Right atrium auricular region (tissue), 2 donors: ENCODE data around the gene GCNT2. TPM values are rescaled to one million over a fixed set of nuclear protein-coding genes. Genes with fewer than 3 reads are reported as not detected.

Source experiments
- DNase-seq: peaks from one replicate; pipeline ENCODE4 v3.0.0-alpha.2; 2019; ENCODE audit warnings: low spot score
- H3K27ac ChIP-seq, 2 donors: fragments of 200-600 bp; sonication (generic); 1 replicate in 1 of 2; 2 replicates in 1 of 2; pipeline ENCODE4 v1.5.1; 2016 to 2019
- H3K27me3 ChIP-seq, 2 donors: fragments of 200-600 bp; sonication (generic); one replicate each; pipeline versions ENCODE4 v1.5.1 to v1.6.0; 2017 to 2019
- H3K36me3 ChIP-seq: fragments of 200-600 bp; sonication (generic); one replicate; pipeline ENCODE4 v1.5.1; 2016
- H3K4me1 ChIP-seq, 2 donors: fragments of 200-600 bp; sonication (generic); one replicate each; pipeline versions ENCODE4 v1.5.1 to v1.6.0; 2017 to 2019
- H3K4me3 ChIP-seq, 2 donors: fragments of 200-600 bp; sonication (generic); 1 replicate in 1 of 2; 2 replicates in 1 of 2; pipeline ENCODE4 v1.5.1; 2017 to 2019; ENCODE audit warnings: mild to moderate bottlenecking in 1 of 2, moderate library complexity in 1 of 2
- H3K9me3 ChIP-seq, 2 donors: fragments of 200-600 bp; sonication (generic); one replicate each; pipeline ENCODE4 v1.5.1; 2019
- total RNA-seq, 2 donors: library from RNA; depleted of rRNA; stranded (reverse); fragments of >200 nt; gene quantifications; one replicate each; pipeline ENCODE4 v1.1.0, GENCODE V29; 2016
- TF ChIP-seq, protein P1 (sequence below), 2 donors: fragments of 200-600 bp; sonication (generic); IDR thresholded peaks; one replicate each; pipeline ENCODE4 v1.5.1; 2019; ENCODE audit warnings: antibody characterized with exemption in 2 of 2

GCNT2 gene
- total RNA-seq, 2 donors from 2014 or later = 3.3 to 13.5 TPM

DNA sequence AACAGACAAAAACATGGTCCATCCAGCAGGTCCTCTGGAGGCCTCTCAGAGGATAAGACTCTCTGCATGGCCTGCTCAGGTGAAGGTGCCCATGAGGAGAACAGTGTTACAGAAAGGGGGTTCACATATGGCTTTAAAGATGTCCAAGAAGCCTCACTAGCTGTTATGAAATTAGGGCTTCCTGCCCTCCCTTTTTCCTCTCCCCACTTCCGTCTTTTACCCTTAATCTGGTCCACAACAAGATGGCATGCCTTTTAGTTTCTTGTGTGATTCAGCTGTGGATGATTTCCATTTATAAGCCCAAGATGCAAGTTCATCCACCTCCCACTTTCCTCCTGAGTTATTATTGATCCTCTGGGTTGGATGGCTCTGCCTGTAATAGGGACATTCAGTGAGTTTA lies 14.0 kb downstream of the GCNT2 start:
- Histone ChIP-seq H3K4me1 (no peaks in the 10 kb centered on the region), H3K27ac (no peak overlapping the region), H3K4me3 (no peak overlapping the region), H3K36me3 (no peaks in the 10 kb centered on the region), H3K9me3 (no peaks in the 10 kb centered on the region), H3K27me3 (no peaks in the 10 kb centered on the region)
- no peak for DNase-seq
- TF ChIP-seq, protein P1, sequence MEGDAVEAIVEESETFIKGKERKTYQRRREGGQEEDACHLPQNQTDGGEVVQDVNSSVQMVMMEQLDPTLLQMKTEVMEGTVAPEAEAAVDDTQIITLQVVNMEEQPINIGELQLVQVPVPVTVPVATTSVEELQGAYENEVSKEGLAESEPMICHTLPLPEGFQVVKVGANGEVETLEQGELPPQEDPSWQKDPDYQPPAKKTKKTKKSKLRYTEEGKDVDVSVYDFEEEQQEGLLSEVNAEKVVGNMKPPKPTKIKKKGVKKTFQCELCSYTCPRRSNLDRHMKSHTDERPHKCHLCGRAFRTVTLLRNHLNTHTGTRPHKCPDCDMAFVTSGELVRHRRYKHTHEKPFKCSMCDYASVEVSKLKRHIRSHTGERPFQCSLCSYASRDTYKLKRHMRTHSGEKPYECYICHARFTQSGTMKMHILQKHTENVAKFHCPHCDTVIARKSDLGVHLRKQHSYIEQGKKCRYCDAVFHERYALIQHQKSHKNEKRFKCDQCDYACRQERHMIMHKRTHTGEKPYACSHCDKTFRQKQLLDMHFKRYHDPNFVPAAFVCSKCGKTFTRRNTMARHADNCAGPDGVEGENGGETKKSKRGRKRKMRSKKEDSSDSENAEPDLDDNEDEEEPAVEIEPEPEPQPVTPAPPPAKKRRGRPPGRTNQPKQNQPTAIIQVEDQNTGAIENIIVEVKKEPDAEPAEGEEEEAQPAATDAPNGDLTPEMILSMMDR (IDR thresholded peaks at IDR 0.05) = no peak

DNA sequence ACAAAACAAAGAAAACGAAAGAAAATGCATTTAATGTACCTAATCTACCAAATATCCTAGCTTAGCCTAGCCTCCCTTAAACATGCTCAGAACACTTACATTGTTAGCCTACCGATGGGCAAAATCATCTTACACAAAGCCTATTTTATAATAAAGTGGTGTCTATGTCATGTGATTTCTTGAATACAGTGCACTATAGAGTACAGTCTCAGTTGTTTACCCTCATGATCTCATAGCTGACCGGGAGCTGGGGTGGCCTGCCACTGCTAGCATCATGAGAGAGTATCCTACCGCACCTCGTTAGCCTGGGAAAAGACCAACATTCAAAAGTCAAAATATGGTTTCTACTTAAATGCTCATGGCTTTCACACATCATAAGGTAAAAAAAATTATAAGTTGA lies 16.6 kb downstream of the GCNT2 start:
- H3K27me3 ChIP-seq = no peaks in the 10 kb centered on the region

DNA sequence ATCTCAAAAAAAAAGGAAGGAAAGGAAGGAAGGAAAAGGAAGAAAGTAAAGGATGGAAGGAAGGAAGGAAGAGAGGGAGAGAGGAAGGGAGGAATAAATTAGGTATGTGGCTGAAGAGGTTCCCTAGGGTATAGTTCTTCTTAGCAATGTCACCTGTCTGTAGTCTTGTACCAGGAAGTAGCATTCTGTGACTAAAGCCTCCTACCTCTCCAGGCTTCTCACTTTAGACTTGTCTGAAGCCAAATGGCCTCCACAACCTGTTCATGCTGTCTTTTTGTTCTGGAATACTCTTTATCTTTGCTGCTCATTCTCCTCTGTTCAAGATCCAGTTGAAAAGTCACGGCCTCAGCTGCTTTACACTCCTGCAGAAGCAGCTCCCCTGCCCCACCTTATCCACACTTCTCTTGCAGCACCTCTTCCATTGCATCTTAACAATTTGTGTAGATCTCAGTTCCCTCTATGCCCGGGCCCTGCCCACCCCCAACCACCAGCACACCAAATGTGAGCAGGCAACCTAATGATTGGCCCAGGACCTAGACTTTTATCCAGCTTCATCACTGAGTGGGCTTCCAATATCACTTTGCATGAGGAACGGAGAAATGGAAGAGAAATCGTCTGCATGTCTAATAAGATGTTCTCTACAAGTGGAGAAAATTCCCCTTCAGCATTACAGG lies 19.1 kb downstream of the GCNT2 start:
- TF ChIP-seq, protein P1 (IDR thresholded peaks at IDR 0.05) = no peak
- Histone ChIP-seq H3K27ac (no peak overlapping the region), H3K27me3 (no peaks in the 10 kb centered on the region), H3K9me3 (no peaks in the 10 kb centered on the region), H3K36me3 (no peaks in the 10 kb centered on the region), H3K4me1 (no peaks in the 10 kb centered on the region), H3K4me3 (no peak overlapping the region)
- no peak for DNase-seq

More for the DNA sequence above, 16.6 kb downstream of the GCNT2 start:
- TF ChIP-seq, protein P1 (IDR thresholded peaks at IDR 0.05) = no peak
- no peaks in the 10 kb centered on the region for H3K36me3 ChIP-seq
- no peak overlapping the region for H3K27ac ChIP-seq
- no peaks in the 10 kb centered on the region for H3K4me1 ChIP-seq
- no peak for DNase-seq
- no peaks in the 10 kb centered on the region for H3K9me3 ChIP-seq
- H3K4me3 ChIP-seq = no peak overlapping the region

DNA sequence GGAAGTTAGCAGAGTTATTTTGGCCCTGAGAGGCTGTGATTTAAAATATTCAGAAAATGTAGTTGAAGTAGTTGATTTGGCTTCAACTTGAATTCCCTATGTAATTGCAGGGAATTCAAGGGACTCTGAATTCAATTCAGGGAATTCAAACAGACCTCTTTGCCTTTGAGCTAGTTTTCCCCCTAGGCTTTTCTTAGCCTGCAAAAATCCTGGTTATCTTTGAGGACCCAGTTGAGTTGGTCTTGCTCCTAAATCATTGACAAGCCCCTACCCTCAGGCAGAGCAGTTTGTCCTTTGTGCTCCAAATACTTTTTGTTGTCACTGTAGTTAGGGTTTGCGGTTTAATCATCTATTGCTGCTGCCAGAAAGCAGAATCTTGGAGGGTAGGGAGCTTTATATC lies 20.4 kb downstream of the GCNT2 start:
- no peak for DNase-seq
- Histone ChIP-seq H3K9me3 (no peaks in the 10 kb centered on the region), H3K4me1 (no peaks in the 10 kb centered on the region), H3K27ac (no peak overlapping the region), H3K4me3 (no peak overlapping the region), H3K27me3 (no peaks in the 10 kb centered on the region), H3K36me3 (no peaks in the 10 kb centered on the region)
- TF ChIP-seq, protein P1 (IDR thresholded peaks at IDR 0.05) = no peak

DNA sequence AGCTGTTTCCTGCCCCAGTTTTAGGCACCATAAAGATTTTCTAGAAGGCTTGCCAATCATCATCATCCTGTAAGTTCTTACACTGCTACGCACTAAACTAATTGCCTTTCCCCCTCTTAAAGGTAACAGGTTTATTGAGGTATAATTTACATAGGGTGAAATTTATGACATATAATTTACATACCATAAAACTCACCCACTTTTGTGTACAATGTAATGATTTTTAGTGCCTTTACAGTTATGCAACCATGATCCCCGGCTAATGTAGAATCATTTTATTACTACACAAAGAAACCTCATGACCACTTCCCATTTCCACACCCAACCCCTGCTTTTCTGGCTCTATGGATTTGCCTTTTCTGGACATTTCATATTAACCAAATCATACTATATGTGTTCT lies 21.1 kb downstream of the GCNT2 start:
- H3K4me3 ChIP-seq = no peak overlapping the region
- no peak overlapping the region for H3K27ac ChIP-seq
- no peaks in the 10 kb centered on the region for H3K27me3 ChIP-seq
- DNase-seq = no peak
- TF ChIP-seq, protein P1 (IDR thresholded peaks at IDR 0.05) = no peak
- H3K9me3 ChIP-seq = no peaks in the 10 kb centered on the region
- no peaks in the 10 kb centered on the region for H3K4me1 ChIP-seq
- H3K36me3 ChIP-seq = no peaks in the 10 kb centered on the region

DNA sequence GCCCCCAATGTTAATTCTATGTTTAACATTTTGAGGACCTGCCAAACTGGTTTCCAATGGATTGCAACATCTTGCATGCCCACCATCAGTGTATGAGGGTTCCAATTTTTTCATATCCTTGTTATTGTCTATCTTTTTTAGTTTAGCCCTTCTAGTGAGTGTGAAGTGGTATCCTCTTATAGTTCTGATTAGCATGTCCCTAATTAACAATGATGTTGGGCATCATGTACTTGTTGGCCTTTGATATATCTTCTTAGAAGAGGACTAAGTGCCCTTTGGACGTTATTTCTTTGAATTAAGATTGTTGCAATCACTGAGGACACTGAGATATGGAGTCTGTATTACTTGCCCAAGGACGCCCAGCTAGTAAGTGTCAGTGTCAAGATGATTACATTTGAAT lies 22.3 kb downstream of the GCNT2 start:
- no peaks in the 10 kb centered on the region for H3K4me1 ChIP-seq
- TF ChIP-seq, protein P1 (IDR thresholded peaks at IDR 0.05) = no peak
- no peaks in the 10 kb centered on the region for H3K36me3 ChIP-seq
- no peak for DNase-seq
- H3K4me3 ChIP-seq = no peak overlapping the region
- no peak overlapping the region for H3K27ac ChIP-seq
- H3K9me3 ChIP-seq = no peaks in the 10 kb centered on the region
- no peaks in the 10 kb centered on the region for H3K27me3 ChIP-seq
